Heart left ventricle (tissue), 13 donors: ENCODE measurements around the gene GALNT9.

Experiments
- POLR2A ChIP-seq, 2 donors: fragments of 450-650 bp; IDR thresholded peaks; one replicate each; pipeline ENCODE4 v1.6.1; 2017; ENCODE audit warnings: antibody characterized with exemption in 2 of 2, mild to moderate bottlenecking in 2 of 2, moderate library complexity in 2 of 2
- TF ChIP-seq, protein P1 (sequence below), 12 donors: fragments of 200-600 bp; sonication (generic) in 4 of 12; IDR thresholded peaks; one replicate each; pipeline versions ENCODE4 v1.5.0 to v1.8.0; 2018 to 2022; ENCODE audit warnings: antibody characterized with exemption in 12 of 12, mild to moderate bottlenecking in 5 of 12
- donor health status: ischemic (EF 13 %, LVEDD 7.1; RV severe dilation, severe dysfunction).
- donor health status: DM: no; HTN: yes; CAD: no.
- donor health status: DM: no; HTN: no; CAD: no.
- donor health status: ischemic (EF 25% LVEDD 6.9; RV normal size, moderate dysfunction).
- donor health status: ischemic (EF 25% LVEDD 5.7; RV mildly dilated, moderate dysfunction).
- donor health status: ischemic (EF 35%, LVEDD 5.7; RV mildly dilated, moderate dysfunction).
- donor health status: nonischemic (EF 11% LVEDD 7.7; RV severe dilation, severe dysfunction).
- donor health status: DM: yes; HTN: yes; CAD: no.
- donor health status: PGD.
- donor health status: ischemic (EF 29% LVEDD 5.4; RV normal size, mild dysfunction).
- donor health status: nonischemic (EF 23%, LVEDD 6.1; RV moderate dilation, normal function).

DNA sequence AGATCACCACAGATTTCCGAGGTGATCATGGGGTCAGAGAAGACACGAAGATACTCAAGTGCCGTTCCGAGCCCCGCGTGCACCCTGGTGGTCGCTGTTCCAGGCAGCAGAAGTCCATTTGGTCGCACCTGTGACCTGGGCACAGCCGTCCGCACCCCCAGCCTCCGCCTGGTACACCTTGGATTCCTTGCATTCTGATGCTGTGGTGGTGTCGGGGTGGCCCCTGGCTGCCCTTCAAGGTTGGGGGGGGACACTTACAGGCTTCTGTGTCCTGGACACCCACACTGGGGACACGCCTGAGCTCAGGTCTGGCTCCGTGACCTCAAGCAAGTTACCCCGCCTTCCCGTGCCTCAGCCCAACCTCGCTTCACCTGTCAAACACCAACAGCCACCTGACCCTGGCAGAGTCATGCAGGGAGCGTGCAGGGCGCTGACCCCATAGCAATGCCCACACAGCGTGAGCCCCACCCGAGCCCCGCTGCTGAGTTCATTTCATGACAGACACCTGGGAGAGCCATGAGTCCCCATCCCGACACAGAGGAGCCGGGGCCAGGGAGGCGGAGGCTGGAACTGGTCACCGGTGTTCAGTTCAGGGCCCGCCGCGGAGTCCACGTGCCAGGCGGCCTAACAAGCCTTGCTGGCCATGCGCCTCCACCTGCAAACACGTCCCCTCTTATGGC is 17.9 kb upstream of the GALNT9 start:
- TF ChIP-seq, protein P1, sequence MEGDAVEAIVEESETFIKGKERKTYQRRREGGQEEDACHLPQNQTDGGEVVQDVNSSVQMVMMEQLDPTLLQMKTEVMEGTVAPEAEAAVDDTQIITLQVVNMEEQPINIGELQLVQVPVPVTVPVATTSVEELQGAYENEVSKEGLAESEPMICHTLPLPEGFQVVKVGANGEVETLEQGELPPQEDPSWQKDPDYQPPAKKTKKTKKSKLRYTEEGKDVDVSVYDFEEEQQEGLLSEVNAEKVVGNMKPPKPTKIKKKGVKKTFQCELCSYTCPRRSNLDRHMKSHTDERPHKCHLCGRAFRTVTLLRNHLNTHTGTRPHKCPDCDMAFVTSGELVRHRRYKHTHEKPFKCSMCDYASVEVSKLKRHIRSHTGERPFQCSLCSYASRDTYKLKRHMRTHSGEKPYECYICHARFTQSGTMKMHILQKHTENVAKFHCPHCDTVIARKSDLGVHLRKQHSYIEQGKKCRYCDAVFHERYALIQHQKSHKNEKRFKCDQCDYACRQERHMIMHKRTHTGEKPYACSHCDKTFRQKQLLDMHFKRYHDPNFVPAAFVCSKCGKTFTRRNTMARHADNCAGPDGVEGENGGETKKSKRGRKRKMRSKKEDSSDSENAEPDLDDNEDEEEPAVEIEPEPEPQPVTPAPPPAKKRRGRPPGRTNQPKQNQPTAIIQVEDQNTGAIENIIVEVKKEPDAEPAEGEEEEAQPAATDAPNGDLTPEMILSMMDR (IDR thresholded peaks at IDR 0.05) = no peak
- no peak for TF ChIP-seq POLR2A (IDR thresholded peaks at IDR 0.05)
